ENCODE results near the gene TERT. TPM values are rescaled to one million over a fixed set of nuclear protein-coding genes. Genes with fewer than 3 reads are reported as not detected.

The TERT gene
- total RNA-seq, 1 donor from 2014 or later, result 0.20 TPM

GRCh38 chr5:1274471-1274870 is 20.4 kb downstream of the TERT start:
- Mint-ChIP-seq H3K27me3 (ENCODE audit: low read depth) (peaks cover 2% of the 10 kb centered on the region), H3K4me3 (no peak overlapping the region), H3K36me3 (no peaks in the 10 kb centered on the region), H3K27ac (no peak overlapping the region), H3K4me1 (no peaks in the 10 kb centered on the region), H3K9me3 (no peaks in the 10 kb centered on the region)
- TF ChIP-seq CTCF (IDR thresholded peaks at IDR 0.05; ENCODE audit: unreplicated experiment), result no peak
- no peak for DNase-seq (ENCODE audit: low spot score in 2 of 2, unreplicated experiment in 2 of 2)

- Mint-ChIP-seq H3K27me3 (ENCODE audit: low read depth) (peaks cover 2% of the 10 kb centered on the region), H3K36me3 (no peaks in the 10 kb centered on the region), H3K4me1 (no peaks in the 10 kb centered on the region), H3K9me3 (no peaks in the 10 kb centered on the region), H3K27ac (no peak overlapping the region), H3K4me3 (no peak overlapping the region)
- no peak for TF ChIP-seq CTCF (IDR thresholded peaks at IDR 0.05; ENCODE audit: unreplicated experiment)
- DNase-seq (ENCODE audit: low spot score in 2 of 2, unreplicated experiment in 2 of 2), result no peak
These were observed 21.1 kb downstream of the TERT start for GRCh38 chr5:1273745-1274144.

- TF ChIP-seq CTCF (IDR thresholded peaks at IDR 0.05; ENCODE audit: unreplicated experiment), result no peak
- no peak for DNase-seq (ENCODE audit: low spot score in 2 of 2, unreplicated experiment in 2 of 2)
- H3K4me1 Mint-ChIP-seq, result no peaks in the 10 kb centered on the region
- no peak overlapping the region for H3K27ac Mint-ChIP-seq
- H3K4me3 Mint-ChIP-seq, result no peak overlapping the region
- no peaks in the 10 kb centered on the region for H3K36me3 Mint-ChIP-seq
- H3K9me3 Mint-ChIP-seq, result no peaks in the 10 kb centered on the region
- peaks cover 2% of the 10 kb centered on the region for H3K27me3 Mint-ChIP-seq (ENCODE audit: low read depth)
These were observed 22.7 kb downstream of the TERT start for GRCh38 chr5:1272201-1272600.

GRCh38 chr5:1270933-1271914 is 23.6 kb downstream of the TERT start:
- no peak overlapping the region for H3K27ac Mint-ChIP-seq
- no peak for TF ChIP-seq CTCF (IDR thresholded peaks at IDR 0.05; ENCODE audit: unreplicated experiment)
- no peaks in the 10 kb centered on the region for H3K36me3 Mint-ChIP-seq
- H3K4me3 Mint-ChIP-seq, result no peak overlapping the region
- no peak for DNase-seq (ENCODE audit: low spot score in 2 of 2, unreplicated experiment in 2 of 2)
- H3K9me3 Mint-ChIP-seq, result no peaks in the 10 kb centered on the region
- H3K27me3 Mint-ChIP-seq (ENCODE audit: low read depth), result no peaks in the 10 kb centered on the region
- H3K4me1 Mint-ChIP-seq, result no peaks in the 10 kb centered on the region

GRCh38 chr5:1270426-1270825 is 24.4 kb downstream of the TERT start:
- no peak for DNase-seq (ENCODE audit: low spot score in 2 of 2, unreplicated experiment in 2 of 2)
- H3K9me3 Mint-ChIP-seq, result no peaks in the 10 kb centered on the region
- H3K27ac Mint-ChIP-seq, result no peak overlapping the region
- no peak overlapping the region for H3K4me3 Mint-ChIP-seq
- no peaks in the 10 kb centered on the region for H3K36me3 Mint-ChIP-seq
- H3K27me3 Mint-ChIP-seq (ENCODE audit: low read depth), result no peaks in the 10 kb centered on the region
- no peak for TF ChIP-seq CTCF (IDR thresholded peaks at IDR 0.05; ENCODE audit: unreplicated experiment)
- H3K4me1 Mint-ChIP-seq, result no peaks in the 10 kb centered on the region

Measured in mesothelial cell of epicardium (in vitro differentiated cells).